IPS-NIHi7 (cell line): ENCODE measurements around the gene PTTG2.

Experiments used
- DNase-seq: peaks from one replicate; pipeline ENCODE4 v3.0.0; 2012; ENCODE audit warnings: mixed read lengths; ENCODE audit errors: extremely low spot score

PTTG2 gene

DNA sequence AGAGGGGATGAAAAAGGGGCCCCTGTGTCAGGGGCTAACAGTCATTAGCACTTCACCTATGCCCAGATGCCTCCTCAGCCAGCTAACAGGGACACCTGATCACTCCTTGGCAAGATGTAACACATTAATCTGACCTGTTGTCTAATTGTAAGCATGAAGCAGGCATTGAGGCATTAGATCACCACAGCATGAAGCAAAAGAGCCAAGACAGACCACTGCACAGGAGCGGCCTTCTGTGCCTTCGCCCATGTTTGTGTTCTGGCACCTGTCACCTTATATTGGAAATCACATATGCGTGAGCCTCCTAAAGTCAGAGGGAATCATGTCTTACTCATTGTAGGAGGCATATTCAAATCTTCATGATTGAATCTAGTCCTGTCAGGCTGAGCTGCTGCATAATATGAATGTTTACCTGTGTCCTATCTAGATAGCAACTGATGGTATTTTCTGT is 48.4 kb downstream of the PTTG2 start:
- no peak for DNase-seq

DNA sequence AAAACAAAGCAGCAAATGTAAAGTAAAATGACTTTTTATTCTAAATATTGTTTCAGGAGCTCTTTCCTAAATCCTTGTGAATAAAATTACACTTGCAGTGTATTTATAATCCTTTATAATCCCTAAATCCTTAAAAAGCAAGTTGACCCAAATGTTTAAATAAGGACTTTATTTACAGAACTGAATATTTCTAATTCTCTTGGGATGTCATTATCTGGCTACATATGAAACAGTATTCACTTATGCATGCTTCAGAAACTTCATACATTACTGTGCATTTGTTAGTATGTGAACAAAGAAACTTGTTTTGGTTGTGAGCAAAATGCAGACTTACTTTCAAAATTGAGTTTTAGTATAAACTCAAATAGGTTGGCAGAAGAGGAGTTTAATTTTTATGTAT is 49.2 kb downstream of the PTTG2 start:
- no peak for DNase-seq

DNA sequence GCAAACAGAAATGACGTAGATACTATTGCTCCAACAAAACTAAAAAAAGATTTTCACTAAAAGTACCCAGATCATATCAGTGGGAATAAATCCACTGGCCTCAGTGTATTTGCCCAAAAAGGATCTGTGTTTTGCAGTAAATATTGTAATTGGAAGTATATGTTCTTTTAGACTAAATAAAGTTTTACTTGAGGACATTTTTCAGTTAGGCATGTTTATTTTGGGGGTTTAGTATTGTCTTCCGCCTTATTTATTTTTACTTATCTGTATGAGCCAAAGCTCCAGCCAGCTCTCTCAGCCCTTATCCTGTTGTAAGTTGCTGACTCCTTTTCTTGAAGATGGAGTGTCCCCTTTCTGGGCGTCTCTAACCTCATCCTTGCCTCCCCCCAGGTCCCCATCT is 49.8 kb downstream of the PTTG2 start:
- DNase-seq, result no peak
